HL-60 (cell line): ENCODE measurements around the gene DSPP.
A peak's percentile ranks its signal among the peaks of the same experiment; 100 is the strongest.

Experiments
- DNase-seq, 2 experiments: peaks; one replicate each; pipeline ENCODE4 v3.0.0-alpha.2; 2010 to 2020; ENCODE audit warnings: low read depth in 1 of 2, low spot score in 1 of 2
- H3K27ac ChIP-seq: fragments of 250-450 bp; sonication (Bioruptor Pico); replicated peaks from 2 replicates; pipeline ENCODE4 v1.5.1; 2020; ENCODE audit warnings: mild to moderate bottlenecking, moderate library complexity
- H3K27me3 ChIP-seq: fragments of 250-450 bp; sonication (Bioruptor Pico); 2 replicates; pipeline ENCODE4 v1.5.1; 2021; ENCODE audit warnings: mild to moderate bottlenecking, moderate library complexity; ENCODE audit not compliant: insufficient read depth, poor library complexity, severe bottlenecking
- H3K4me3 ChIP-seq: replicated peaks from 2 replicates; pipeline ENCODE4 v1.5.1; 2011; ENCODE audit warnings: mild to moderate bottlenecking, control low read depth, low read length; ENCODE audit not compliant: insufficient read depth
- CTCF ChIP-seq: IDR thresholded peaks from one replicate; pipeline ENCODE4 v1.5.1; 2011; ENCODE audit warnings: low read length, control low read depth, inconsistent platforms; ENCODE audit not compliant: insufficient read depth
- GABPA ChIP-seq: IDR thresholded peaks from 2 replicates; pipeline ENCODE4 v1.6.1; 2012; ENCODE audit warnings: low read depth
- POLR2AphosphoS5 ChIP-seq: IDR thresholded peaks from 2 replicates; pipeline ENCODE4 v1.6.1; 2012; ENCODE audit warnings: low read depth
- REST ChIP-seq: IDR thresholded peaks from 2 replicates; pipeline ENCODE4 v1.6.1; 2012; ENCODE audit warnings: low read depth; ENCODE audit not compliant: insufficient replicate concordance
- SPI1 ChIP-seq: IDR thresholded peaks from 2 replicates; pipeline ENCODE4 v1.6.1; 2012; ENCODE audit warnings: low read depth, mild to moderate bottlenecking, borderline replicate concordance

The DSPP gene

DNA sequence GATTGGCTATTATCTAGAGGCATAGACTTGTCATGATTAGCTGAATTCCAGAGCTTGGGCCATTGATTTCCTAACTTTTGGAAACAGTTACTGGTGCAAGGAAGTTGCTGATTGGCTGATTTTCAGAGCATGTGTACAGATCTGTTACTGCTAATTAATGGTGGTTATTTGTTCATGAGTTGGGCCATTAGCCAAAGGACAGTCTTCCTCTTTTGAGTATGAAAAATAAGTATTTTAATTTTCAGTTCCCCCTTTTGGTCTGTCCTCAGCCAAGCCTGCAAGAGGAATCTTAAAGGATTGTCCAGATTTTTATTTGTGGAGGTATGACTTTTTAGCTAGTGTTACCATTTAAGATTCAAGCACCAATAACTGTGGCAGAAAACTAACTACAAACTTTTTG, 7.0 kb upstream of the DSPP start:
- H3K27me3 ChIP-seq = peaks cover 3% of the 10 kb centered on the region
- no peak overlapping the region for H3K27ac ChIP-seq
- TF ChIP-seq GABPA (no peak), SPI1 (0 out of 2 replicates have a peak, but pooled peaks have one; percentile 17), CTCF (no peak)
- DNase-seq = no peak
- no peak overlapping the region for H3K4me3 ChIP-seq

GRCh38 chr4:87614292-87614890, 6.1 kb downstream of the DSPP start:
- Histone ChIP-seq H3K27ac (no peak overlapping the region), H3K4me3 (no peak overlapping the region), H3K27me3 (no peaks in the 10 kb centered on the region)
- DNase-seq = no peak
- TF ChIP-seq POLR2AphosphoS5 (no peak), CTCF (no peak), SPI1 (no peak), GABPA (no peak), REST (no peak)

- Histone ChIP-seq H3K4me3 (no peak overlapping the region), H3K27me3 (no peaks in the 10 kb centered on the region)
Observed at GRCh38 chr4:87616268-87616667, 7.9 kb downstream of the DSPP start.

More at GRCh38 chr4:87616268-87616667, 7.9 kb downstream of the DSPP start:
- no peak for DNase-seq
- H3K27ac ChIP-seq = no peak overlapping the region
- no peak for TF ChIP-seq CTCF
- TF ChIP-seq GABPA = no peak
- TF ChIP-seq SPI1 = no peak
- no peak for TF ChIP-seq REST
- TF ChIP-seq POLR2AphosphoS5 = no peak
